ENCODE measurements around the gene TNC.

GRCh38 chr9:115071176-115071575 lies 46.8 kb downstream of the TNC start:
- TF ChIP-seq, protein P1, sequence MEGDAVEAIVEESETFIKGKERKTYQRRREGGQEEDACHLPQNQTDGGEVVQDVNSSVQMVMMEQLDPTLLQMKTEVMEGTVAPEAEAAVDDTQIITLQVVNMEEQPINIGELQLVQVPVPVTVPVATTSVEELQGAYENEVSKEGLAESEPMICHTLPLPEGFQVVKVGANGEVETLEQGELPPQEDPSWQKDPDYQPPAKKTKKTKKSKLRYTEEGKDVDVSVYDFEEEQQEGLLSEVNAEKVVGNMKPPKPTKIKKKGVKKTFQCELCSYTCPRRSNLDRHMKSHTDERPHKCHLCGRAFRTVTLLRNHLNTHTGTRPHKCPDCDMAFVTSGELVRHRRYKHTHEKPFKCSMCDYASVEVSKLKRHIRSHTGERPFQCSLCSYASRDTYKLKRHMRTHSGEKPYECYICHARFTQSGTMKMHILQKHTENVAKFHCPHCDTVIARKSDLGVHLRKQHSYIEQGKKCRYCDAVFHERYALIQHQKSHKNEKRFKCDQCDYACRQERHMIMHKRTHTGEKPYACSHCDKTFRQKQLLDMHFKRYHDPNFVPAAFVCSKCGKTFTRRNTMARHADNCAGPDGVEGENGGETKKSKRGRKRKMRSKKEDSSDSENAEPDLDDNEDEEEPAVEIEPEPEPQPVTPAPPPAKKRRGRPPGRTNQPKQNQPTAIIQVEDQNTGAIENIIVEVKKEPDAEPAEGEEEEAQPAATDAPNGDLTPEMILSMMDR (conservative IDR thresholded peaks at IDR 0.05 in 1 of 2, IDR thresholded peaks at IDR 0.05 in 1 of 2; ENCODE audit: extremely low read depth in 1 of 2, insufficient read depth in 1 of 2, low read depth in 1 of 2, low read length in 2 of 2), result no peak
- no peak for TF ChIP-seq EZH2 (IDR thresholded peaks at IDR 0.05; ENCODE audit: borderline replicate concordance, low read length)

Data from mammary epithelial cell (primary cell).